Neural crest cell (in vitro differentiated cells): ENCODE measurements around the gene AMMECR1L. TPM values are rescaled to one million over a fixed set of nuclear protein-coding genes. Genes with fewer than 3 reads are reported as not detected.
"Not testable (repeated sequence)": the region's sequence is repeated elsewhere in the genome, so short reads cannot be mapped to it uniquely, and the experiment has no call there.

ENCODE experiments used
- DNase-seq: peaks from one replicate; pipeline ENCODE4 v3.0.0; 2021; ENCODE audit warnings: low read depth, mixed read lengths, low spot score
- H3K27ac Mint-ChIP-seq: one replicate; pipeline ENCODE4 v1.8.0; 2021; ENCODE audit warnings: mild to moderate bottlenecking, mixed read lengths; ENCODE audit not compliant: unreplicated experiment
- H3K27me3 Mint-ChIP-seq: 2 replicates; pipeline ENCODE4 v1.8.0; 2021; ENCODE audit warnings: low read depth, mild to moderate bottlenecking, mixed read lengths
- H3K36me3 Mint-ChIP-seq: 2 replicates; pipeline ENCODE4 v1.8.0; 2021; ENCODE audit warnings: low read depth, mild to moderate bottlenecking, mixed read lengths
- H3K4me1 Mint-ChIP-seq: 2 replicates; pipeline ENCODE4 v1.8.0; 2021; ENCODE audit warnings: mixed read lengths
- H3K4me3 Mint-ChIP-seq: one replicate; pipeline ENCODE4 v1.8.0; 2021; ENCODE audit warnings: mild to moderate bottlenecking, mixed read lengths
- H3K9me3 Mint-ChIP-seq: 2 replicates; pipeline ENCODE4 v1.8.0; 2021; ENCODE audit warnings: mixed read lengths
- CTCF ChIP-seq: fragments of 200-600 bp; sonication (generic); conservative IDR thresholded peaks from 2 replicates; pipeline ENCODE4 v1.5.0; 2021; ENCODE audit warnings: antibody characterized with exemption, mild to moderate bottlenecking
- total RNA-seq: library from RNA; stranded (reverse); gene quantifications from 2 replicates; pipeline ENCODE4 v1.2.1, GENCODE V29; 2021

Gene AMMECR1L
- total RNA-seq, 1 donor from 2014 or later, result 27.0 TPM

- TF ChIP-seq CTCF, result no peak
- DNase-seq, result no peak
- Mint-ChIP-seq H3K4me3 (no peak overlapping the region), H3K27me3 (no peaks in the 10 kb centered on the region), H3K36me3 (no peaks in the 10 kb centered on the region), H3K27ac (no peak overlapping the region), H3K4me1 (no peaks in the 10 kb centered on the region), H3K9me3 (peaks cover 2% of the 10 kb centered on the region)
These were observed 28.2 kb upstream of the AMMECR1L start for GRCh38 chr2:127913808-127914457.

GRCh38 chr2:127911737-127912136 lies 26.0 kb upstream of the AMMECR1L start:
- no peak for TF ChIP-seq CTCF
- no peak for DNase-seq
- Mint-ChIP-seq H3K9me3 (peaks cover 2% of the 10 kb centered on the region), H3K4me1 (no peaks in the 10 kb centered on the region), H3K27me3 (peaks cover 4% of the 10 kb centered on the region), H3K4me3 (no peak overlapping the region), H3K36me3 (no peaks in the 10 kb centered on the region), H3K27ac (no peak overlapping the region)

GRCh38 chr2:127910415-127910814 lies 24.7 kb upstream of the AMMECR1L start:
- Mint-ChIP-seq H3K9me3 (peaks cover 2% of the 10 kb centered on the region), H3K27me3 (peaks cover 17% of the 10 kb centered on the region), H3K4me1 (peaks cover 7% of the 10 kb centered on the region), H3K27ac (no peak overlapping the region), H3K36me3 (no peaks in the 10 kb centered on the region), H3K4me3 (no peak overlapping the region)
- no peak for TF ChIP-seq CTCF
- no peak for DNase-seq

GRCh38 chr2:127909019-127909418 lies 23.3 kb upstream of the AMMECR1L start:
- Mint-ChIP-seq H3K9me3 (peaks cover 2% of the 10 kb centered on the region), H3K36me3 (no peaks in the 10 kb centered on the region), H3K4me3 (no peak overlapping the region), H3K27ac (no peak overlapping the region), H3K27me3 (peaks cover 19% of the 10 kb centered on the region), H3K4me1 (peaks cover 7% of the 10 kb centered on the region)
- DNase-seq, result no peak
- no peak for TF ChIP-seq CTCF

- H3K36me3 Mint-ChIP-seq, H3K4me3 Mint-ChIP-seq, H3K9me3 Mint-ChIP-seq, DNase-seq, H3K27ac Mint-ChIP-seq, H3K4me1 Mint-ChIP-seq: not testable (repeated sequence)
- peaks cover 19% of the 10 kb centered on the region for H3K27me3 Mint-ChIP-seq
These were observed 22.1 kb upstream of the AMMECR1L start for GRCh38 chr2:127907733-127908400.

- TF ChIP-seq CTCF, result no peak
- Mint-ChIP-seq H3K4me3 (no peak overlapping the region), H3K36me3 (no peaks in the 10 kb centered on the region), H3K27me3 (peaks cover 19% of the 10 kb centered on the region), H3K4me1 (peaks cover 7% of the 10 kb centered on the region), H3K27ac (no peak overlapping the region), H3K9me3 (peaks cover 2% of the 10 kb centered on the region)
- DNase-seq, result no peak
These were observed 20.6 kb upstream of the AMMECR1L start for GRCh38 chr2:127906206-127906926.
